Esophagus muscularis mucosa (tissue), 4 donors: Measurements from ENCODE around the gene ITLN1. TPM values are rescaled to one million over a fixed set of nuclear protein-coding genes. Genes with fewer than 3 reads are reported as not detected.
"Not testable (repeated sequence)": the region's sequence is repeated elsewhere in the genome, so short reads cannot be mapped to it uniquely, and the experiment has no call there.

ENCODE experiments used
- DNase-seq: peaks from one replicate; pipeline ENCODE4 v3.0.0-alpha.2; 2017; ENCODE audit errors: extremely low spot score
- H3K27ac ChIP-seq, 4 donors: fragments of 200-600 bp; sonication (generic); replicated peaks in 1 of 4; 1 replicate in 3 of 4; 2 replicates in 1 of 4; pipeline ENCODE4 v1.5.1; 2016 to 2019; ENCODE audit warnings: mild to moderate bottlenecking in 1 of 4
- H3K27me3 ChIP-seq, 4 donors: fragments of 200-600 bp; sonication (generic); one replicate each; pipeline versions ENCODE4 v1.5.1 to v1.6.0; 2016 to 2019
- H3K36me3 ChIP-seq, 4 donors: fragments of 200-600 bp; sonication (generic); one replicate each; pipeline ENCODE4 v1.5.1; 2016 to 2019
- H3K4me1 ChIP-seq, 4 donors: fragments of 200-600 bp; sonication (generic); one replicate each; pipeline ENCODE4 v1.5.1; 2016 to 2019
- H3K4me3 ChIP-seq, 4 donors: fragments of 200-600 bp; sonication (generic); 1 replicate in 2 of 4; 2 replicates in 2 of 4; pipeline ENCODE4 v1.5.1; 2016 to 2019; ENCODE audit warnings: mild to moderate bottlenecking in 4 of 4, moderate library complexity in 1 of 4
- H3K9me3 ChIP-seq, 4 donors: fragments of 200-600 bp; sonication (generic); 1 replicate in 3 of 4; 2 replicates in 1 of 4; pipeline ENCODE4 v1.5.1; 2016 to 2019
- CTCF ChIP-seq, 3 experiments: fragments of 200-600 bp in 2 of 3; fragments of 450-650 bp in 1 of 3; sonication (generic) in 2 of 3; IDR thresholded peaks; one replicate each; pipeline ENCODE4 v1.5.1; 2017 to 2019; ENCODE audit warnings: antibody characterized with exemption in 3 of 3, mild to moderate bottlenecking in 2 of 3, moderate library complexity in 1 of 3
- EP300 ChIP-seq: sonication (generic); formaldehyde crosslinking; IDR thresholded peaks from one replicate; pipeline ENCODE4 v1.6.1; 2017; ENCODE audit warnings: antibody characterized with exemption
- POLR2A ChIP-seq: fragments of 450-650 bp; IDR thresholded peaks from one replicate; pipeline ENCODE4 v1.6.1; 2017; ENCODE audit warnings: antibody characterized with exemption, moderate library complexity, mild to moderate bottlenecking, low read depth
- POLR2AphosphoS5 ChIP-seq, 2 donors: sonication (generic); formaldehyde crosslinking; IDR thresholded peaks; one replicate each; pipeline ENCODE4 v1.6.1; 2017; ENCODE audit warnings: antibody characterized with exemption in 2 of 2
- WGBS: methylation state at CpG from one replicate; pipeline ENCODE4 v1.1.5; 2018; 5-methylcytosine and 5-hydroxymethylcytosine counted together
- intact Hi-C: fragments of 100-400 bp; cut with DNase I; formaldehyde crosslinking; loops from one replicate; pipeline ENCODE4 v1.15.1; 2023
- total RNA-seq, 4 donors: library from RNA; depleted of rRNA; stranded (reverse); fragments of >200 nt; gene quantifications; one replicate each; pipeline versions ENCODE4 v1.1.0 to v1.2.1, GENCODE V29; 2016

The ITLN1 gene
- total RNA-seq, 4 donors from 2014 or later = 0.66 to 2.2 TPM; not detected in 2

GRCh38 chr1:160880216-160880615 lies 4.8 kb downstream of the ITLN1 start:
- Histone ChIP-seq H3K27ac (no peak overlapping the region), H3K9me3 (no peaks in the 10 kb centered on the region), H3K4me1 (no peaks in the 10 kb centered on the region), H3K36me3 (no peaks in the 10 kb centered on the region), H3K4me3 (no peak overlapping the region), H3K27me3 (no peaks in the 10 kb centered on the region)
- no peak for DNase-seq
- 93% methylated on average over 3 of the region's 3 CpGs for WGBS
- TF ChIP-seq POLR2AphosphoS5 (IDR thresholded peaks at IDR 0.05) (no peak), EP300 (no peak), POLR2A (no peak), CTCF (IDR thresholded peaks at IDR 0.05) (no peak)
- intact Hi-C loops = no loop called here

GRCh38 chr1:160879056-160879455 lies 5.9 kb downstream of the ITLN1 start:
- no peak overlapping the region for H3K4me3 ChIP-seq
- DNase-seq = no peak
- no peaks in the 10 kb centered on the region for H3K9me3 ChIP-seq
- H3K27ac ChIP-seq = no peak overlapping the region
- no peaks in the 10 kb centered on the region for H3K4me1 ChIP-seq
- WGBS = 65% methylated on average over 8 of the region's 8 CpGs
- no peaks in the 10 kb centered on the region for H3K27me3 ChIP-seq
- TF ChIP-seq EP300 (no peak), POLR2A (no peak), CTCF (IDR thresholded peaks at IDR 0.05) (no peak), POLR2AphosphoS5 (IDR thresholded peaks at IDR 0.05) (no peak)
- no peaks in the 10 kb centered on the region for H3K36me3 ChIP-seq
- intact Hi-C loops = no loop called here

GRCh38 chr1:160877221-160877620 lies 7.8 kb downstream of the ITLN1 start:
- TF ChIP-seq POLR2A = no peak
- TF ChIP-seq POLR2AphosphoS5 (IDR thresholded peaks at IDR 0.05) = no peak
- TF ChIP-seq CTCF (IDR thresholded peaks at IDR 0.05) = no peak
- TF ChIP-seq EP300 = no peak
- DNase-seq = no peak
- Histone ChIP-seq H3K4me3 (no peak overlapping the region), H3K27me3 (no peaks in the 10 kb centered on the region), H3K36me3 (no peaks in the 10 kb centered on the region), H3K27ac (no peak overlapping the region), H3K9me3 (no peaks in the 10 kb centered on the region), H3K4me1 (no peaks in the 10 kb centered on the region)
- intact Hi-C loops = no loop called here

- no peaks in the 10 kb centered on the region for H3K36me3 ChIP-seq
- TF ChIP-seq EP300 = no peak
- TF ChIP-seq POLR2A = no peak
- TF ChIP-seq POLR2AphosphoS5 (IDR thresholded peaks at IDR 0.05) = no peak
- TF ChIP-seq CTCF (IDR thresholded peaks at IDR 0.05) = no peak
- WGBS = 83% methylated on average over 5 of the region's 5 CpGs
- intact Hi-C loops = no loop called here
- H3K27ac ChIP-seq = no peak overlapping the region
- no peaks in the 10 kb centered on the region for H3K9me3 ChIP-seq
- no peak overlapping the region for H3K4me3 ChIP-seq
- no peak for DNase-seq
- no peaks in the 10 kb centered on the region for H3K27me3 ChIP-seq
- H3K4me1 ChIP-seq = no peaks in the 10 kb centered on the region
Measured at GRCh38 chr1:160876311-160876710, 8.7 kb downstream of the ITLN1 start.

- H3K27ac ChIP-seq, H3K4me1 ChIP-seq, H3K9me3 ChIP-seq, H3K4me3 ChIP-seq, intact Hi-C loops, H3K27me3 ChIP-seq, H3K36me3 ChIP-seq, DNase-seq: not testable (repeated sequence)
- WGBS = 77% methylated on average over 4 of the region's 4 CpGs
Measured at GRCh38 chr1:160875591-160875990, 9.4 kb downstream of the ITLN1 start.
